Endothelial cell of umbilical vein (primary cell): ENCODE results near the gene SDK2. TPM values are rescaled to one million over a fixed set of nuclear protein-coding genes. Genes with fewer than 3 reads are reported as not detected.

Source experiments
- BruUV-seq: library from RNA; stranded (reverse); fragments of 400-500 nt; replicated peaks from 2 replicates; lab custom pipeline; 2021; lab: Mats Ljungman, UMichigan
- CTCF ChIA-PET: fragments of 300-600, 350-600 bp; sonication (Branson Sonifier 250); formaldehyde crosslinking; loops from one replicate; lab custom pipeline; 2021; ENCODE audit warnings: antibody characterized with exemption, inconsistent platforms; lab: Charles Lee
- POLR2A ChIA-PET: fragments of 300-600, 350-600 bp; sonication (Branson Sonifier 250); formaldehyde crosslinking; loops from one replicate; lab custom pipeline; 2021; ENCODE audit warnings: antibody characterized with exemption, inconsistent platforms; lab: Charles Lee
- DNase-seq: peaks from one replicate; pipeline ENCODE4 v3.0.0-alpha.2; 2011; ENCODE audit warnings: low read depth, low spot score
- FAIRE-seq: peaks from 2 replicates; lab custom pipeline; 2011; peaks lifted over from hg19 to GRCh38; lab: Jason Lieb, UNC
- H2AFZ ChIP-seq: 2 replicates; pipeline ENCODE4 v1.6.0; 2012; ENCODE audit warnings: low read depth, low read length, control low read depth, inconsistent platforms
- H3K27ac ChIP-seq: 2 replicates; pipeline ENCODE4 v1.5.1; 2011; ENCODE audit warnings: low read depth, mild to moderate bottlenecking, control low read depth, low read length, moderate library complexity; ENCODE audit not compliant: insufficient read depth
- H3K27me3 ChIP-seq, 2 experiments: 2 replicates each; pipeline versions ENCODE4 v1.6.0 to v1.6.1; 2011; ENCODE audit warnings: low read length in 2 of 2, mixed read lengths in 1 of 2; ENCODE audit not compliant: control insufficient read depth in 2 of 2, insufficient read depth in 2 of 2
- H3K36me3 ChIP-seq, 2 experiments: 2 replicates in 1 of 2; 3 replicates in 1 of 2; pipeline ENCODE4 v1.5.1; 2011; ENCODE audit warnings: low read length in 2 of 2, mild to moderate bottlenecking in 1 of 2, moderate library complexity in 1 of 2; ENCODE audit not compliant: control insufficient read depth in 2 of 2, insufficient read depth in 2 of 2; ENCODE audit errors: extremely low read depth in 1 of 2
- H3K4me1 ChIP-seq: 3 replicates; pipeline ENCODE4 v1.5.1; 2011; ENCODE audit warnings: mild to moderate bottlenecking, low read length; ENCODE audit not compliant: control insufficient read depth, insufficient read depth; ENCODE audit errors: extremely low read depth
- H3K4me2 ChIP-seq: 2 replicates; pipeline ENCODE4 v1.6.1; 2011; ENCODE audit warnings: low read length, control low read depth, mixed read lengths; ENCODE audit not compliant: insufficient read depth
- H3K4me3 ChIP-seq, 3 experiments: fragments of 200-600 bp in 1 of 3; sonication (generic), shearing (Covaris generic) in 1 of 3; replicated peaks in 1 of 3; 2 replicates each; pipeline ENCODE4 v1.5.1; 2011 to 2016; ENCODE audit warnings: control low read depth in 3 of 3, low read length in 3 of 3, mild to moderate bottlenecking in 2 of 3, inconsistent platforms in 1 of 3, low read depth in 1 of 3, moderate library complexity in 1 of 3; ENCODE audit not compliant: insufficient read depth in 1 of 3
- H3K79me2 ChIP-seq: 2 replicates; pipeline ENCODE4 v1.6.0; 2012; ENCODE audit warnings: low read length, inconsistent platforms; ENCODE audit not compliant: control insufficient read depth, insufficient read depth
- H3K9ac ChIP-seq: replicated peaks from 2 replicates; pipeline ENCODE3; 2011; ENCODE audit warnings: low read length, control low read depth; ENCODE audit not compliant: insufficient read depth; ENCODE audit errors: extremely low read depth
- H3K9me1 ChIP-seq: replicated peaks from 3 replicates; pipeline ENCODE4 v1.6.0; 2011; ENCODE audit warnings: mild to moderate bottlenecking, low read length; ENCODE audit not compliant: control insufficient read depth, insufficient read depth; ENCODE audit errors: extremely low read depth
- H3K9me3 ChIP-seq: replicated peaks from 2 replicates; pipeline ENCODE4 v1.5.1; 2012; ENCODE audit warnings: low read length, inconsistent platforms; ENCODE audit not compliant: control insufficient read depth, insufficient read depth
- H4K20me1 ChIP-seq: replicated peaks from 2 replicates; pipeline ENCODE3; 2011; ENCODE audit warnings: mild to moderate bottlenecking, low read length; ENCODE audit not compliant: control insufficient read depth, insufficient read depth; ENCODE audit errors: extremely low read depth
- EZH2 ChIP-seq: IDR thresholded peaks from 2 replicates; pipeline ENCODE4 v1.6.1; 2012; ENCODE audit warnings: borderline replicate concordance, low read depth, mild to moderate bottlenecking, moderate library complexity, low read length, inconsistent platforms; ENCODE audit not compliant: severe bottlenecking
- FOS ChIP-seq: IDR thresholded peaks from 2 replicates; pipeline ENCODE4 v1.6.1; 2011; ENCODE audit warnings: mild to moderate bottlenecking, low read length, moderate library complexity, borderline replicate concordance; ENCODE audit not compliant: insufficient read depth
- GATA2 ChIP-seq: IDR thresholded peaks from 2 replicates; pipeline ENCODE4 v1.7.0; 2011; ENCODE audit warnings: low read depth, mild to moderate bottlenecking, moderate library complexity, mixed read lengths, low read length; ENCODE audit not compliant: insufficient read length, insufficient read depth
- JUN ChIP-seq: IDR thresholded peaks from 2 replicates; pipeline ENCODE4 v1.6.1; 2011; ENCODE audit warnings: borderline replicate concordance, low read depth; ENCODE audit not compliant: insufficient read length, insufficient read depth
- MYC ChIP-seq: IDR thresholded peaks from one replicate; pipeline ENCODE4 v1.6.1; 2011; ENCODE audit warnings: mild to moderate bottlenecking, low read depth, low read length
- POLR2A ChIP-seq: IDR thresholded peaks from 2 replicates; pipeline ENCODE4 v1.6.1; 2012; ENCODE audit warnings: low read depth, mild to moderate bottlenecking, control low read depth, low read length
- POLR2AphosphoS5 ChIP-seq: IDR thresholded peaks from 2 replicates; pipeline ENCODE4 v1.6.1; 2012; ENCODE audit warnings: low read depth, mild to moderate bottlenecking, control low read depth, low read length, moderate library complexity; ENCODE audit not compliant: insufficient read depth
- dilution Hi-C: fragments of 300-500 bp; cut with MboI; formaldehyde crosslinking; loops from one replicate; pipeline ENCODE4 v1.15.0; 2019; ENCODE audit warnings: low sequenced_read_pairs; ENCODE audit not compliant: extremely low pct_ligation_motif_present
- intact Hi-C: fragments of 100-400 bp; cut with micrococcal nuclease; formaldehyde crosslinking; loops from one replicate; pipeline ENCODE4 v1.10.0; 2022
- polyA plus RNA-seq, 4 experiments: library from polyadenylated mRNA; depleted of rRNA in 3 of 4; stranded (reverse) in 3 of 4; unstranded in 1 of 4; fragments of >200 nt; gene quantifications; 2 replicates each; pipeline versions ENCODE4 v1.2.1 to v1.2.3, GENCODE V29; 2011 to 2012; ENCODE audit warnings: missing spikeins in 1 of 4
- total RNA-seq: library from RNA; stranded (reverse); gene quantifications from 2 replicates; pipeline ENCODE4 v1.2.3, GENCODE V29; 2021
- TF ChIP-seq, protein P1 (sequence below): IDR thresholded peaks from 2 replicates; pipeline ENCODE4 v1.6.1; 2011; ENCODE audit not compliant: insufficient read depth, insufficient read length
- TF ChIP-seq, protein P2 (sequence below), 2 donors: IDR thresholded peaks; 1 replicate in 1 of 2; 2 replicates in 1 of 2; pipeline ENCODE4 v1.5.1; 2011; ENCODE audit warnings: low read length in 2 of 2, mild to moderate bottlenecking in 2 of 2, moderate library complexity in 2 of 2, control low read depth in 1 of 2, inconsistent platforms in 1 of 2, low read depth in 1 of 2; ENCODE audit not compliant: insufficient read depth in 1 of 2; ENCODE audit errors: extremely low read depth in 1 of 2

SDK2 gene
- total and polyA plus RNA-seq, 2 donors (not counting 3 experiments of a cell fraction or from before 2014, with no cell fraction given): not detected

DNA sequence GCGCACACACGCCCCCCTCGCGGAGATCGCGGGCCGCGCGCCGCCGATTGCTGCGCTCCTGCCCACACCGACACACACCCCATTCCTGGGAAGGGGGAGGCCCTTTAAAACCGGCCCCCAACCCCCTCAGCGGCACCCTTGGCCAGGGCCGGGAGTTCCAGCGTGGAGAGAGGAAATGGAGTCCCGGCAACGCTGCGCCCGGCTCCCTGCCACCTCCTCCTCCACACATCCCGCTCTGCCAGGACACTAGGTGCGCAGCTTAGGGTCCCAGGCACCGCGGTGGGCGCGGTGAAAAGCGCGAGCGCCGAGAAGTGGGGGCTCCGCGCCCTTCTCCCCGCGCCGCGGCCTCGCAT, 332.8 kb downstream of the SDK2 start:
- H3K79me2 ChIP-seq: peaks cover 41% of the 10 kb centered on the region
- CTCF ChIA-PET: interaction anchor here (0.8 to 6.5 kb wide), 16 partner anchors 9 to 893 kb away, joined by 3 to 70 read pairs (median 5); no protein-coding TSS in a partner anchor
- H3K27me3 ChIP-seq: peaks cover 2% of the 10 kb centered on the region in 2 experiments
- intact Hi-C loops (loop anchor here (1.0 to 10.0 kb wide), 7 partner anchors 19 to 1433 kb away; partner anchors contain the start of genes COG1, NHERF1 and RPL38), dilution Hi-C loops (no loop called here)
- peaks cover 33% of the 10 kb centered on the region for H3K4me1 ChIP-seq
- POLR2A ChIA-PET: interaction anchor here (0.6 to 1.2 kb wide), 2 partner anchors 8 to 59 kb away, joined by 3 read pairs; no protein-coding TSS in a partner anchor
- H3K4me2 ChIP-seq: peak overlapping the region; percentile 72
- BruUV-seq: no TSS peak
- H3K36me3 ChIP-seq: no peaks in the 10 kb centered on the region
- H4K20me1 ChIP-seq: no peaks in the 10 kb centered on the region
- H2AFZ ChIP-seq: peak overlapping the region; percentile 99
- peak overlapping the region; percentile 90 for H3K9ac ChIP-seq
- no peak for DNase-seq
- FAIRE-seq: no peak
- TF ChIP-seq POLR2AphosphoS5 (no peak), POLR2A (no peak), JUN (no peak), GATA2 (no peak), MYC (no peak)
- no peaks in the 10 kb centered on the region for H3K9me3 ChIP-seq
- peak overlapping the region; percentile 80 for H3K27ac ChIP-seq
- H3K9me1 ChIP-seq: no peaks in the 10 kb centered on the region
- peak overlapping the region; percentile 81 to 97 (median 88) for H3K4me3 ChIP-seq

DNA sequence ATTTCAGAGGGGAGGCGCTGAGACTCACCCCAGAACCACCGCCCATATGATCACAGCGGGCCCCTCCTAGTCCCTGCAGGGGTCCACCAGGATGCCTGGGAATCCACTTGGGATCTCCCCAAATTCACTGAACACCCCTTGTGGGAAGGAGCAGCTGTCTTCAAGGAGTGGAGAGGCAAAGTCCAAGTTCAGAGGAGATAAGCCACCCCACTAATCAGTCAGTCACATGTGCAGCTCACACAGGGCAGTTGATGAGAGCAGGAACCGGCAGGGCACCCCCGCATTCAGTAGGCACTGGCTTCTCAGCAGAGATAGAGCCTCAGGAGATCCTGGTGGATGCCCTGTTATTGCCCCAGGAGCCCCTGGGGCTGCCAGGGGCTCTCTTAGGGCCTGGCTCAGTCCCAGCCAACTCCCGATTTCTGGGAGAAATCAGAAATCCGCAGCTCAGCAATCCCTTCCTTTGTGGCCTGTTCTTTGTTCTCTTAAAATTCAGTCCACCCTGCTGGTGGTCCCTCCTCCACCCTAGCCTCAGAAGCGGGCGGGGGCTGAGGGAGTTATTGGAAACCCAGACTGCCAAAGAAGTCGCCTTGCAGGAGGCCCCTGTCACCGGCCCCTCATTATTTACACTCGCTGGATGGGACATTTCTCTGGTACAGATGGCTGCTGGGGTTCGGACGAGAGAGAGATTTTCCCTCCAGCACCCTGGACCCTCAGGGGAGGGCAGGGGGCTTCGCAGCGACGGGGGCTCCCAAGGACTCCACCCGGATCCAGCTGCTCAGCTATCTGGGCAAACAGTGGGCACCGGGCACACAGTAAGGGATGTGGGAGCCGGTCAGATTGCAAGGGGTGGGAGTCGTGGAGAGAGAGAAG, 334.3 kb downstream of the SDK2 start:
- H3K79me2 ChIP-seq: peaks cover 49% of the 10 kb centered on the region
- H3K27me3 ChIP-seq: peaks cover 0 to 2% of the 10 kb centered on the region in 2 experiments
- H3K9ac ChIP-seq: peak overlapping the region; percentile 92
- intact Hi-C loops: loop anchor here (5.0 to 10.0 kb wide), 3 partner anchors 405 to 1435 kb away; partner anchors contain the start of genes NHERF1 and RPL38
- TF ChIP-seq POLR2AphosphoS5 (no peak), FOS (no peak), GATA2 (no peak), EZH2 (no peak), POLR2A (no peak), MYC (no peak), JUN (no peak)
- TF ChIP-seq, protein P1, sequence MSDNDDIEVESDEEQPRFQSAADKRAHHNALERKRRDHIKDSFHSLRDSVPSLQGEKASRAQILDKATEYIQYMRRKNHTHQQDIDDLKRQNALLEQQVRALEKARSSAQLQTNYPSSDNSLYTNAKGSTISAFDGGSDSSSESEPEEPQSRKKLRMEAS: no peak
- TF ChIP-seq, protein P2, sequence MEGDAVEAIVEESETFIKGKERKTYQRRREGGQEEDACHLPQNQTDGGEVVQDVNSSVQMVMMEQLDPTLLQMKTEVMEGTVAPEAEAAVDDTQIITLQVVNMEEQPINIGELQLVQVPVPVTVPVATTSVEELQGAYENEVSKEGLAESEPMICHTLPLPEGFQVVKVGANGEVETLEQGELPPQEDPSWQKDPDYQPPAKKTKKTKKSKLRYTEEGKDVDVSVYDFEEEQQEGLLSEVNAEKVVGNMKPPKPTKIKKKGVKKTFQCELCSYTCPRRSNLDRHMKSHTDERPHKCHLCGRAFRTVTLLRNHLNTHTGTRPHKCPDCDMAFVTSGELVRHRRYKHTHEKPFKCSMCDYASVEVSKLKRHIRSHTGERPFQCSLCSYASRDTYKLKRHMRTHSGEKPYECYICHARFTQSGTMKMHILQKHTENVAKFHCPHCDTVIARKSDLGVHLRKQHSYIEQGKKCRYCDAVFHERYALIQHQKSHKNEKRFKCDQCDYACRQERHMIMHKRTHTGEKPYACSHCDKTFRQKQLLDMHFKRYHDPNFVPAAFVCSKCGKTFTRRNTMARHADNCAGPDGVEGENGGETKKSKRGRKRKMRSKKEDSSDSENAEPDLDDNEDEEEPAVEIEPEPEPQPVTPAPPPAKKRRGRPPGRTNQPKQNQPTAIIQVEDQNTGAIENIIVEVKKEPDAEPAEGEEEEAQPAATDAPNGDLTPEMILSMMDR (IDR thresholded peaks at IDR 0.05; ENCODE audit: extremely low read depth in 1 of 2, insufficient read depth in 1 of 2, low read depth in 1 of 2, low read length in 2 of 2): no peak
- DNase-seq (peak; percentile 46), FAIRE-seq (peak; percentile 77)
- dilution Hi-C loops: no loop called here
- H3K9me3 ChIP-seq: no peaks in the 10 kb centered on the region
- no peaks in the 10 kb centered on the region for H3K9me1 ChIP-seq
- peak overlapping the region; percentile 82 to 97 (median 88) for H3K4me3 ChIP-seq
- CTCF ChIA-PET: interaction anchor here (0.7 to 6.5 kb wide), 18 partner anchors 10 to 753 kb away, joined by 3 to 70 read pairs (median 5); partner anchors contain the start of gene CPSF4L
- H3K4me2 ChIP-seq: peak overlapping the region; percentile 92
- peak overlapping the region; percentile 99 for H2AFZ ChIP-seq
- no peaks in the 10 kb centered on the region for H3K36me3 ChIP-seq
- TSS peak; percentile 35 for BruUV-seq
- H3K4me1 ChIP-seq: peaks cover 47% of the 10 kb centered on the region
- no peaks in the 10 kb centered on the region for H4K20me1 ChIP-seq
- POLR2A ChIA-PET: interaction anchor here (1.2 kb wide), 1 partner anchor 60 kb away, joined by 3 read pairs; no protein-coding TSS in a partner anchor
- peak overlapping the region; percentile 80 for H3K27ac ChIP-seq
